ENCODE results near the gene UCN2.
A peak's percentile ranks its signal among the peaks of the same experiment; 100 is the strongest.
"Not testable (repeated sequence)": the region's sequence is repeated elsewhere in the genome, so short reads cannot be mapped to it uniquely, and the experiment has no call there.

The UCN2 gene

DNA sequence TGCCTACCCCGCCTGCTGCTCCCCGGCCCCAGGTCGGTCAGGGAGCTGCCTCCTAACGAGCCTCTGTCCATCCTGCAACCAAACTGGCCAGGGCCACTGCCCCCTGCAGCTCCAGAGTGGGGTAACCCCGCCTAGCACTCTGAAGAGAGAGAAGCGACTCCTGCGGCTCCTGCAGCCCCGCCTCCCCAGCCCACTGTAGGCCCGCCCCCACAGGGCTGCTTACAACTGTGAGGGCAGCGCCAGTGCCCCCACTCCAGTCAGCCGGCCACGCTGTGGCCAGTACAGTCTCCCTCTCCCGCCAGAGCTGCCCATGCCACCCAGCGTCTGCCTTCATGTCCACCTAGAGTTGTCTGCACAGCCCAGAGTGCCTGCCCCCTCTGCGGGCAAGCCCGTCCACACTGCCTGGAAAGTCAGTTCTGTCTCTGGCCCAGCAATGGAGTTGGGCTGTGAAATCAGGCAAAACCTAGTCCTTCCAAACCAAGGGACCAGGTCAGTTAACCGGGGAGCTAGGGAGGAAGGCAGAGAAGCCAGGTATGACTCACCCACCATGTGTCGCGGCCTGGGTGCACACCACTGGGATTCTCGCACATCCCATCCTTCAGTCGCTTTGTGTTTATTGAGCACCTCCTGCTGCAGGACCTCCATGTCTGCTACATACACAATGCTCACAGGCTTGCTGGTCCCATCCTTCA, 2.4 kb downstream of the UCN2 start:
- no peak for DNase-seq (ENCODE audit: low read depth)

DNA sequence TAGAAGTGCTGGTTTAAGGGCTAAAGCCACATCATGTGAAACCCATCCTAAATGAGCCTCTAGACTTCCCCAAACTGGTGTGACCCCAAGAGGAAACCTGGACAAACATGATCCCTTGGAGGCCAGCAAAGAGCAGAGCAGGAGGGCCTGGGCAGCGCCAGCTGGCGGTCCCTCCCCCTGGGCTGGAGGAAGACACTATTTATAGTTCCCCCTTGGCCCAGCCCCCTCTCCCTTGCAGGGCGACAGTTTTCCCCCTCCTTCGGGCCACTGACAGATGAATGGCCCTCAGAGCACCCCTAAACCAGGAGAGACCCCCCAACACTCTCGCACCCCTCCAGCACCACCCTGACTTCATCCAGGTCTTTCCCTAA, 2.9 kb downstream of the UCN2 start:
- DNase-seq (ENCODE audit: low read depth): no peak

DNA sequence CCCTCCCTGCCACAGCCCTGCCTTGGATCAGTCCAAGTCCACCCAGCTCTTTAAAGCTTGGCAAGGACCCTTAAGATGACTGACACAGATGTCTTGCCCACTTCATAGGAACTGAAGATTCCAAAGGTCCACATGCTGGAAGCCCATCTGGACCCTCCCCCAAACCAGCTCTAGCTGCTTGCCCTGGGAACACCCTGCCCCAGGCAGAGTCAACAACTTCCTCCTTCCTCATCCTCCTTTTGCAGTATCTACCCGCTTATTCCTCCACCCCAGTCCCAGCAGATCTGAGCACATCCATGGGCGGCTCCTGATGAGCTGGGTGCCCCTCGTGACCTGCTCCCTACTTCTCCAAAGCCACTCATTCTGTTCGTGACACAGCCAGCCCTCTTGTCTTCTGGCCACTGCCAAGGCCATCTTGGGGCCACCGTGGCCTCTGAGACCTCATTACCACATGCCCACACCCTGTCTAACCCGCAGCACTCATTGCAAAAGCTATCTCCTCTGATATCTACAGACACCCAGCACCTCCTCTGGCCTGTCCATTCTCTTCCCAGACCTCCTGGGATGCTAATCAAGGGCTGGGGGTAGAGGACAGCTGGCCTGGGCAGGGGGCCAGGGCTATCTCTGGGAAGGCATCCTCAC, 5.0 kb downstream of the UCN2 start:
- no peak for DNase-seq (ENCODE audit: low read depth)

DNA sequence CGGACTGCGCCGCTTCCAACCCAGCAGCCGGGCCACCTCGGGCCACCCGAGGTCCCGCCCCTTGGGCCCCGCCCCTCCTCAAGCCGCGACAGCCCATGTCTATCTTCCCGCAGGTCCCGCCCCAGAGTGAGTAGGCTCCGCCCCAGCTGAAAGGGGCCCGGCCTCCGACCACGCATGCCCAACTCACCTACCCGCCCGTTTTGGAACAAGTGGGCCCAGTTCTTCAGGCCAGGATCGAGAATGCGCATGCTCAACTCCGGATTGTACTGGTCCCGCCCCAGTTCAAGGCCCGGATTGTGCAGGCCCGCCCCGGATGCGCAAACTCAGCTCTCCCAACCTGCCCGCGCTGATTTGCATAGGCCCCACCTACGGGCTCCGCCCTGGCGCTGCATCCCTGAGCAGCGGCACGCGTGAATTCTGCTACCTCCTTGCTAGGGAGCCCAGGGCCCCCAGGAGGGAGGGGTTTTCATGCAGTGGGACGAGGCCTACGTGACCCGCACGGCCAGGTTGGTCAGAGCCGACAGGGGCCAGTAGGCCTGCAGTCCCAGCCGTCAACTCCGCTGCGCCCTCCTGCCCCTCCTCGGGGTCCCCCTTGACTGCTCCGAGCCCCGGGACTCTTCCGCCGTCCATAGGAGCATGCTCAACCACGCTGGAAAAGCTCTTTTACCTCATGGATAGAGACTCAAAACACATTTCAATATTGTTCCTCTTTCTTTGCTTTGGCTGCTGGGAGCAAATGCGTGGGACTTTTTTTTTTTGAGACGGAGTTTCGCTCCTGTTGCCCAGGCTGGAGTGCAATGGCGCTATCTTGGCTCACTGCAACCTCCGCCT, 6.6 kb downstream of the UCN2 start, which contains the start of gene PFKFB4:
Gene PFKFB4 (minus strand): TSS at position 8 of the 831 bp plus-strand sequence. CDS start 26 bp downstream, outside the sequence.
- peak; percentile 99 for DNase-seq (ENCODE audit: low read depth)

DNA sequence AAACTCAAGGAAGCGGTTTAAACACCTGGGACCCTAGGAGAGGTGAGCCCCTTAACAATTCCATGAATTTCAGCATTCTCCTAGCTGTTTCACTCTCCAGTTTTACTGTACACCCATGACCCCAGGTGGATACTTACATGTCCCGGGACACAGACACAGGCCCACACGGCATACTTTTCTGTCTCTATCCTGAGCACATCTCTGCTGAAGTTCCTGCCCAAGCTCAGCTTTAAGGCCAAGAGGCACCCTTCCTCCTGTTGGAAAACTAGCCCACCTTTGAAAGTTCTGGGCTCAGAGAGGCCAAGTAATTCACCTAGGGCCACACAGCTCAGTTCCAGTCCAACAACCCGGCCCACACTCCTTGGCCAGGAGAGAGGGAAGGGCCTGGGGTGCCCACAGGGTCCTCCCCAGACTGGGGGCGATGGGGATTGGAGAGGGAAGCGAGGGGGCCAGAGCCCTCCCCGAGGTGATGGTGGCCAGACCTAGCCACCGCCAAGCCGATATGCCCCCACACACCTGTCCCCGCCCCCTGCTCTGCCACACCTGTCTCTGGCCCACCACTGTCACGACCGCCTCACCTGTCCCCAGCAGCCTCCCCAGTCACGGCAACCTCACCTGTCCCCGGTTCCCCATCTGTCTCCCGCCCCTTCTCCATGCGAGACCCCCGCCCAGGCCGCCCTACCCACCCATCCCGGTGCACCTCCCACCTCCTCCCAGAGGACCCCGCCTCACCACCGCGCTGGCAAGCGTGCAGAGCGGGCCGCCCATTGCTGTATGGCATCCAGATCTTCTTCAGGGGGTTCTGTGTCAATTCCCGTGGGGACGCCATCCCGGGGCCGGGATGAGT, 7.4 kb downstream of the UCN2 start:
- DNase-seq (ENCODE audit: low read depth): no peak

DNA sequence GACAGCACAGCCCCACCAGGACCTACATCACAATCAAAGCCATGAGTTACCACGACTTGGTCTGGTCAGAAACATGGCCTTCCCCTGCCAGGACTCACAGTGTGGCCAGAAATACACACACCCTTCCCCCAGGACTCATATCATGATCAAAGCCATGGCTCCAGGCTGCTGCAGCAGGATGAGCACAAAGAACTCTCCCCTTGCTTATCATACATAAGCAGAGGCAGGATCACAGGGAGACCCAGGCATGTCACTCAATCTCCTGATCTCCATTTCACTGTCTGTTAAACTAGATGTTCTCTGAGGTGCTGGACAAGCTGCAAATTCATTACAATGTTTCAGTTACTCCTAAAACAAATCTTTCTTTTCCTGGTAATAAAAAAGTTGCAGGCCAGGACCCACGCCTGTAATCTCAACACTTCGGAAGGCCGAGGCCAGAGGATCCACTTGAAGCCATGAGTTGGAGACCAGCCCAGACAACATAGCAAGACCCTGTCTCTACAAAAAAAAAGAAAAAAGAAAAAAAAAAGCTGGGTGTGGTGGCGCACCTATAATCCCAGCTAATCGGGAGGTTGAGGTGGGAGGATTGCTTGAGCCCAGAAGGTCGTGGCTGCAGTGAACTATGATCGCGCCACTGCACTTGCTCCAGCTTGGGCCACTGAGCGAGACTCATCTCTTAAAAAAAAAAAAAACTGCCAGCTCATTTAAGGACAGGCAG, 8.2 kb downstream of the UCN2 start:
- no peak for DNase-seq (ENCODE audit: low read depth)

DNA sequence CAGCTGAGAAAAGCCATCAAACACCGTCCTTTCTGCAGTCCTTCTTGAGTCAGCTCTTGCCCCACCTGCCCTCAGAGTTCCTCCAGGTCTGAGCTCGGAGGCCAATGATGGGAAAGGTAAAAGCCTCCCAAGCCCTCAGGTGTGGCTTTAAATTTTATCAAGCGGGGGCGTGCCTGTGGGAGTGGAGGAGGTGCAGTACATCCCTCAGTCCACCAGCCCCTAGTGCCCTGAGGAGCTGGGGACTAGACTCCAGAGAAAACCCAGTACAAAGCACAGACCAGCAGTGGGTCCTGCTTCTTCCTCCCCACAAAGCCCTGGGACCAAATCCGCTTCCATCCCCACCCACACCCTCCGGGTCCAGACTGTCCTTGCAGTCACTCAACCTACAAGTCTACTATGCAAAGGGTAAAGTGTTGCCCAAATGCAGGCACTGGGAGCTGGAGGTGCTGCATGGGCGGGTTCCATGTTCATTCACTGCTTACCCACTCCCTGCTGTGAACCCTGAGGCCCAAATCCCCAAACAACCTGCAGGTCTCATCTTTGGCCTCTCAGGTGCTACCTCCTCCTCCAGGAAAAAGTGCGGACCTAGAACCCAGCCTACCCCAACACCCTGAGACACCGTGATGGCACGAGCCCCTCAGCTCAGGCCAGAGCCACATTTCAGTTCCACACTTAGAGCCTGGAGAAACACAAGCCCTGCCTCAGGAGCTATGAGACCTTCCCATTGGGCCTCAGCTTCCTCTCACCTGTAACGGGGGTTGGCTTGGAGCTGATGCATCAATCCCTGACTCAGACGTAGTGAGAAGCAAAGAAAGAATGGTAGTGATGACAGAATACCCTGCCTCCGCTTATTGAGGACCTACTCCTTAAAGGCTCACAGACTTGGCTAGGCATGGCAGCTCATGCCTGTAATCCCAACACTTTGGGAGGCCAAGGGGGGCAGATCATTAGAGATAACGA, 9.4 kb downstream of the UCN2 start:
- no peak for DNase-seq (ENCODE audit: low read depth)

DNA sequence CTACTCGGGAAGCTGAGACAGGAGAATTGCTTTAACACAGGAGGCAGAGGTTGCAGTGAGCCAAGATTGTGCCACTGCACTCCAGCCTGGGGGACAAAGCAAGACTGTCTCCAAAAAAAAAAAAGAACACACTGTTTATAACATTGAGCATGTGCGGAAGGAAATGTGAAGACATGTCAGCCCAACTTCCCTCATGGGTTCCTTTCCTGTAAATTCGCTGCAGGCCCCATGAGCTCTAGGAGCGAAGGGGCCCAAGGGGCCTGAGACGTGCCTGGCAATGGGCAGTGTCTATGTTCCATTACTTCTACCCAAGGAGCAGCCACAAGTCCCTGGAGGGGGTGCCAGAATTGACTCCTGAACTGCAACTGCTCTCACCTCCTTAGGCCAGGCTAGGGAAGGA, 10.2 kb downstream of the UCN2 start:
- no peak for DNase-seq (ENCODE audit: low read depth)

DNA sequence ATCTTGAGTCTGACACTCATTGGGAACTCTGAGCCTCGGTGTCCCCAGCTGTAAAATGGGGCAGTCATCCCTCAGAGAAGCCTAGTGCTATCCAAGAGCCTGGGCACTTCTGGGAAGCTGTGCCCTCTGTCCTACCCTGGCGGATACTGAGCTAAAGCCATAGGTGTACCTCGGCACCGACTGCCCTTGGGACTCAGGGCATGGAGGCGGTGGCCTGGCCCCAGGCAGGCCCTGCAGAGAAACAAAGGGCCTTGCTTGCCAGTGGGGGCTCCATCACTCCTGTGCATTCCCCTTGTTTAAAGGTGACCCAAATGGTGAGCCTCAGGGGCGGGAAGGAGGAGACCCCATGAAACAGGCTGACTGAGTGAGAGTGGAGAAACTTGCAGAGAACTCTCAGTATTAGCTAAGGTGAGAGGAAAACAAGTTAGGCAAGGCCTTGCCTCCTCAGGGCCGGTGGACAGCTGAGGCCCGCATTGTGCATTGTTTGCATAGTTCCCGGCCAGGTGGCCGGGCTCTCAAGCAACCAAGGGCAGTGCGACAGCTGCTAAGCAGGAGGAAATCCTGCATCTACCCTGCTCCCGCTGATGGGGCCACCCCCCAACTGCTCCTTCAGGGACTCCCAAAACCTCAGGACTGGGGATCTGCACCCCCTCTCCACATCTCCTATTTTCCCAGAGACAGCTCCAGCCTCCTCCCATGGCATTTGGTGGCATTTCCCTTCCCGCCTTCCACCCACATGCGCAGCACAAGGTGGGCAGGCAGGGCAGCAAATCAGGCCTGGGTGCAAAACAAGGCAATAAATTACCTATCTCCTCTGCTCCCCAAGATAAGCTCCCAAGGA, 11.2 kb downstream of the UCN2 start:
- no peak for DNase-seq (ENCODE audit: low read depth)

DNA sequence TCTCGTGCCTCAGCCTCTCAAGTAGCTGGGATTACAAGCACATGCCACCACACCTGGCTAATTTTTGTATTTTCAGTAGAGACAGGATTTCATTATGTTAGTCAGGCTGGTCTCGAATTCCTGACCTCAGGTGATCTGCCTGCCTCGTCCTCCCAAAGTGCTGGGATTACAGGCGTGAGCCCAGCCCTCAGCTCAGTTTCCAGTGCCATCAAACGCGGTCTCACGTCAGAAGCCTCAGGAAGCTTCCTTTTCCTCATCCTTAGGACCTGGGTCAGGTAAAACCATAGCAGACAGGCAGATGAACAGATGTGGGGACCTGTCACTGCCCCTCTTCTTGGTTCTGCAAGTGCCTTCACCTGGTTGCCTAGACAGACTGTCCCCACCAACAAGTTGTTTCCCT, 11.9 kb downstream of the UCN2 start:
- not testable (repeated sequence) for DNase-seq (ENCODE audit: low read depth)

DNA sequence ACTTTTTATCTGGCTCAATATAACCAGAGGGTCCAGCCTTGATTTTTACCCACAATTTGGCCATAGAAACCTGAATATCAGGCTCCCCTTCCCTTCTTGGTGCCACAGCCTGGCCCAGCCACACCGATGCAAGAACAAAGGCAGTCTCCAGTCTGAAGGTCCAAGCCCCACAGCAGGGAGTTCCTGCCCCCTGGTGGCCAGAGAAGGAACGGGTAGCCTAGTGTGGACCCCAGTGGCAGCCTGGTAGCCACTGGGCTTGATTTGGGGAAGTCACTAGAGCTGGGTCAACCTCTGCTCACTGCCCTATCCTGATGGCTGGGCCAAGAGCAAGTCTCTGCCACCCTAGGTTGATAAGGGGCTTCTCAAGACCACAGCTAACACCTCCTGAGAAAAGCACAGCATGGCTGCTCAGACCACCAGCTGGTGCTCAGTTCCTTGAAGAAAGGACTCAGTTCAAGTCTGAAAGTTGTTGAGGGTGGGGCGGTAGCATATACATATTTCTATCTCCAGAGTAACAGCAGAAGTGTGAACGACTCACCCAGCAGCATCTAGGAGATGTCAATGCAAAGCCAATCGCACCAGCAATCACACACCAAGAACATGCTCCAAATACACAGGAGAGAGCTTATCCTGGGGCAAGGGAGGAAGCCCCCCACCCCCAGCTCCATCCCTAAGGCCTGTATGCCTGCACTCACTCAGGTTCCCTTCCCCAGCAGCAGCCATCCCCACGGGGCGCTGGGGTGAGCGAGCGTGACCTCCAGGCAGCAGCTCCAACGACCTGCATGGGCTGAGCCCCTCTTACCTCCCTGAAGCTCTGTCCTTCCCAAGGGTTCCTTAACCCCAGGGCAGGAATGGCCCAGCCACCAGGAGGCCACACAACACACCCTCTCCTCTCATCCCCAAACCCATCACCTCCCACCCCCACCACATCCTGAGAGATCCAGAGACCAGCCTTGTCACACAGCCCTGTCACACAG, 14.6 kb downstream of the UCN2 start:
- peak; percentile 80 for DNase-seq (ENCODE audit: low read depth)

DNA sequence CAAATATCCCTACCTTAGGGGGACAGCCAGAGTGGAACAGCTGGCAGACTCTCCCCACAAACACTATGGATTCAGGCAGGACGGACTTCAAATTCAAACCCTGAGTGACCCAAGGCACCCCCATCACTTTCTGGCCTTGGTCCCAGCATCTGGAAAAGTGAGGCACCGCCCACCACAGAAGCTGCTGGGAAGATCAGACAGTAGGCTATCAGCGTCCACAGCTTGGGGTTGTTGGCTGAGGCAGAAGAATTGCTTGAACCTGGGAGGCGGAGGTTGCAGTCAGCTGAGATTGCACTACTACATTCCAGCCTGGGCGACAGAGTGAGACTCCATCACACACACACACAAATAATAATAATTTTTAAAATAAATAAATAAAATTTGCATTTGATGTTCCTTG, 15.5 kb downstream of the UCN2 start:
- DNase-seq (ENCODE audit: low read depth): no peak

DNA sequence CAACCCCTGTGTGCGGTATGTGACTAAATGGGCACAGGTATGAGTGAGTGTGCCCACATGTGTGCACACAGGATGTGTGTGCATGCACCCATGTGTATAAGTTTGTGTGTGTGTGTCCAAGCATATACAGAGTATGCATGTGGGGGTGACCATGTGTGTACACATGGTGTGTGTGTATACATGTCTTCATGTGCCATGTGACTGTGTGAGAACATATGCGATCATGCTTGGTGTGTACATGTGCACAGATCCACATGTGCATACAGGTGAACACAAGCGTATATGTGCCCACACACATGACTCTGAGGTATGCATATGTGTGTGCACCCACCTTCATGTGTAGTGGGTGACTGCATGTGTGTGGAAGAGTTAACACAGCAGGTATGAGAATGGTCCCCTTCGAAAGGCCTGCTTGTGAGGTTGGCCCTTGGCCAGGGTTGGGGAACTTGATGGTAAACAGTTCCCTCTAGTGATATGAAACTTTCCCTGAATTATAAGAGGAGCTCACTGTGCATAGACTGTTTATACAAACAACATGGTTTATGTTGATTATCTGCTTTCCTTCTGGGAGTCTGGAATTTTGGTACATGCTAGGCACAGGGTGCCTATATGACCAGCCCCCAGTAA, 17.3 kb downstream of the UCN2 start:
- no peak for DNase-seq (ENCODE audit: low read depth)

DNA sequence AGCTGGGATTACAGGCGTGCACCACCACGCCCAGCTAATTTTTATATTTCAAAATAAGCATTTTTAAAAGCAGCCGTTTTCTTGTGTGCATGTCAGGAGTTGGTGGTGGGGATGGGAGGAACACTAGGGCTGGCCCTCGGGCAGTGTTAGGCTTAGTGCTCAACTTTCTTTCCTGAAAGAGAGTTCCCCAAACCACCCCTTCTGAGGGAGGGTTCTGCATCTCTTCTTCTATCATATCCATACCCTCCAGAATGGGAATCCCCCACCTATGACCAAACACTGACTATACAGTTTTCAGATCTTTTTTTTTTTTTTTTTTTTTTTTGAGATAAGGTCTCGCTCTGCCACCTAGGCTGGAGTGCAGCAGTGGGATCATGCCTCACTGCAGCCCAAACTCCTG, 19.4 kb downstream of the UCN2 start:
- no peak for DNase-seq (ENCODE audit: low read depth)

DNA sequence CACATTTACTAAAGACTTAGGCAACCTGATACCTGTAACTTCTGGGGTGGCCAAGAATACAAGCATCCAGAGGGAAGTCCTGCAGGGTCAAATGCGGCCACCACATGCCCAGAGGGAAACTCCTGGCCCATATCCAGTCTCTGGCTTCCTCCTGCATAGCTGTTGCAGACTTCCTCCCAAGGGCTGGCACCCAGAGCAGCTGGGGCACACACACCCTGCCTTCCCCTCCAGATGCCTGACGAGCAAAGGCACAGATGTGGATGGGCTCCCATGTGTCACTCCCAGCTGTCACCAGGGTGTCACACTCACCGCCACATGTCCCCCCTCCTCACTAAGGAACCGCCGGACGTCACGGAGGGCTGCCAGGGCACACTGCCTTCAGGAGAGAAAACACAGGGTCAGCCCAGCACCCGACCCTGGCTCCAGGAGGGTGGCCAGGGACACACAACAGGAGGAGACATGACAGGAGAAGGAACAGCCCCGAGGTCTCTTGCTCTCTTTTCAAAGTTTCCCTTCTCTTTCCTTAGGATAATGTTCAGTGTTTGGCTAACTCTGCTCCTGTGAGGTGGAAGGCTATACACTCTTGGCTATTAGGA, 20.2 kb downstream of the UCN2 start:
- DNase-seq (ENCODE audit: low read depth): no peak

DNA sequence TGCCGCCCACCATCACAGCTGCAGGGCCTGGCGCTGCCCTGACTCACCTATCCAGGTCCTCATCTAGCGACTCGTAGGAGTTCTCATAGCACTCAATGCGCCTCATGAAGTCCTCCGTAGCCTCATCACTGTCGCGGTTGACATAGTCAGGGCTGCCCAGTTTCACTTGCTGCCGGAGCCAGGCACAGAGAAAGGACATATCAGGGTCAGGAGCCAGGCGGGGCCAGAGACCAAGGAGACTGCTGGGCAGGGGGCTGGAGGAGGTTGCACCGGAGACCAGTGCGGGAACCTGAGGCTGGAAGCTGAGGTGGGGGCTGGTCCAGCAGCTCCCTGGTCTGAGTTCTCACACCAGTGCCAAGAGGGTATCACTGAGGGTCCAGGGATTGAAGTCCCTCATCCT, 25.1 kb downstream of the UCN2 start:
- no peak for DNase-seq (ENCODE audit: low read depth)

DNA sequence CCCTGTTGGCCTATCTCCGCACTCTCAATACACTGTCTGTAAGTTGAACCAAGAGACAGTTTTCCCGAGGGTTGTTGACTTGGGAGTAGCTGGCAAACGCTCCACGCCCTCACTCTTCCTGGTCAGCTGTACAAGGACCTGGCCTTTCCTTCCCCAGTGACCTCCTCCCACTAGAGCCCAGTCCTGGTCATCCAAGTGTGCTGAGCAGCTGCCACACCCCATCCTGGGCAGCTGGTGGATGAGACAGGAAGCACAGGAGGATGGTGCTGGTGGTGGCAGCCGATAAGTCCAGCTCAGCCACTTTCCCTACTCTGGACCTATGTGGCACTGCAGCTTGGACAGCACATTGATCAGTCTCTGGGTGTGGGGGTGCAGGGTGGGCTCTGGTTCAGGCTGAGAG, 26.8 kb downstream of the UCN2 start:
- no peak for DNase-seq (ENCODE audit: low read depth)

Data from stimulated activated CD8-positive, alpha-beta memory T cell treated with anti-CD3 and anti-CD28 coated beads, Interleukin-15, amount 100 ng/mL, for 1 hour (primary cell).